PC-9 (cell line): ENCODE data around the gene SLC6A4. TPM values are rescaled to one million over a fixed set of nuclear protein-coding genes. Genes with fewer than 3 reads are reported as not detected.

Source experiments
- BruUV-seq: library from RNA; stranded (reverse); fragments of 400-500 nt; replicated peaks from 2 replicates; lab custom pipeline; 2021; lab: Mats Ljungman, UMichigan
- CTCF ChIA-PET: fragments of 300-600 bp; sonication (Branson Sonifier 250); formaldehyde crosslinking; loops from one replicate; lab custom pipeline; 2022; ENCODE audit warnings: antibody characterized with exemption; lab: Charles Lee
- POLR2A ChIA-PET: fragments of 300-600 bp; sonication (Branson Sonifier 250); formaldehyde crosslinking; loops from one replicate; lab custom pipeline; 2022; ENCODE audit warnings: antibody characterized with exemption; ENCODE audit not compliant: unreplicated experiment; lab: Charles Lee
- DNase-seq, 2 experiments: peaks; one replicate each; pipeline versions ENCODE4 v3.0.0 to v3.0.0-alpha.2; 2015 to 2022; ENCODE audit warnings: mixed read lengths in 1 of 2
- H2AFZ ChIP-seq: fragments of 200-600 bp; sonication (generic); 2 replicates; pipeline ENCODE4 v1.8.1; 2017; ENCODE audit warnings: antibody characterized with exemption
- H3F3A ChIP-seq: fragments of 200-600 bp; sonication (generic); 2 replicates; pipeline ENCODE4 v1.8.1; 2017; ENCODE audit warnings: antibody characterized with exemption, mild to moderate bottlenecking, low read depth; ENCODE audit not compliant: insufficient read depth
- H3K27ac ChIP-seq: fragments of 200-600 bp; sonication (generic); 2 replicates; pipeline ENCODE4 v1.6.1; 2016; ENCODE audit warnings: mixed run types
- H3K27me3 ChIP-seq: fragments of 200-600 bp; sonication (generic); 2 replicates; pipeline ENCODE4 v1.6.1; 2016; ENCODE audit warnings: low read depth, mixed run types; ENCODE audit not compliant: insufficient read depth
- H3K36me3 ChIP-seq: fragments of 200-600 bp; sonication (generic); 2 replicates; pipeline ENCODE4 v1.6.1; 2016; ENCODE audit warnings: low read depth, mixed run types
- H3K4me1 ChIP-seq: fragments of 200-600 bp; sonication (generic); replicated peaks from 2 replicates; pipeline ENCODE4 v1.6.1; 2016; ENCODE audit warnings: mixed run types; ENCODE audit not compliant: insufficient read depth
- H3K4me2 ChIP-seq: fragments of 200-600 bp; sonication (generic); 2 replicates; pipeline ENCODE4 v1.6.1; 2017; ENCODE audit warnings: mixed run types
- H3K4me3 ChIP-seq: fragments of 200-600 bp; sonication (generic); 2 replicates; pipeline ENCODE4 v1.6.1; 2016; ENCODE audit warnings: mixed run types
- H3K79me2 ChIP-seq: fragments of 200-600 bp; sonication (generic); 2 replicates; pipeline ENCODE4 v1.6.1; 2017; ENCODE audit warnings: low read depth, mixed run types
- H3K9me2 ChIP-seq: fragments of 200-600 bp; sonication (generic); 2 replicates; pipeline ENCODE4 v1.8.1; 2017; ENCODE audit warnings: mild to moderate bottlenecking; ENCODE audit not compliant: insufficient read depth
- H3K9me3 ChIP-seq: fragments of 200-600 bp; sonication (generic); 2 replicates; pipeline ENCODE4 v1.8.1; 2016; ENCODE audit warnings: low read depth; ENCODE audit not compliant: insufficient read depth
- H4K20me1 ChIP-seq: fragments of 200-600 bp; sonication (generic); 2 replicates; pipeline ENCODE4 v1.8.1; 2017; ENCODE audit not compliant: insufficient read depth
- CTCF ChIP-seq: fragments of 200-600 bp; sonication (generic); conservative IDR thresholded peaks from 2 replicates; pipeline ENCODE4 v1.6.1; 2017; ENCODE audit warnings: mixed run types, antibody characterized with exemption, mild to moderate bottlenecking, moderate library complexity
- EZH2 ChIP-seq: fragments of 200-600 bp; sonication (generic); IDR thresholded peaks from 2 replicates; pipeline ENCODE4 v1.8.0; 2017; ENCODE audit warnings: antibody characterized with exemption, low read depth
- intact Hi-C: fragments of 100-400 bp; cut with micrococcal nuclease; formaldehyde crosslinking; loops from one replicate; pipeline ENCODE4 v1.10.0; 2022; ENCODE audit not compliant: unreplicated experiment
- total RNA-seq: library from RNA; stranded (reverse); gene quantifications from 2 replicates; pipeline ENCODE4 v1.2.3, GENCODE V29; 2021

SLC6A4 gene
- total RNA-seq, 1 experiment from 2014 or later = not detected

GRCh38 chr17:30220414-30220813 lies 15.1 kb downstream of the SLC6A4 start:
- peaks cover 21% of the 10 kb centered on the region for H3F3A ChIP-seq
- no peak for TF ChIP-seq EZH2
- no peak for TF ChIP-seq CTCF
- ChIA-PET CTCF (interaction anchor here (0.6 kb wide), 1 partner anchor 12 kb away, joined by 3 read pairs; no protein-coding TSS in a partner anchor), POLR2A (no interaction called here)
- DNase-seq = no peak
- no peak overlapping the region for H3K27ac ChIP-seq
- H3K9me2 ChIP-seq = no peaks in the 10 kb centered on the region
- intact Hi-C loops = no loop called here
- no peaks in the 10 kb centered on the region for H3K79me2 ChIP-seq
- peaks cover 19% of the 10 kb centered on the region for H3K4me1 ChIP-seq
- H2AFZ ChIP-seq = no peak overlapping the region
- no TSS peak for BruUV-seq
- no peaks in the 10 kb centered on the region for H3K36me3 ChIP-seq
- H3K4me3 ChIP-seq = no peak overlapping the region
- H3K4me2 ChIP-seq = no peak overlapping the region
- H4K20me1 ChIP-seq = no peaks in the 10 kb centered on the region
- no peaks in the 10 kb centered on the region for H3K9me3 ChIP-seq
- no peaks in the 10 kb centered on the region for H3K27me3 ChIP-seq

- Histone ChIP-seq H3K9me3 (no peaks in the 10 kb centered on the region), H3K4me1 (peaks cover 13% of the 10 kb centered on the region), H3K79me2 (no peaks in the 10 kb centered on the region), H3K9me2 (no peaks in the 10 kb centered on the region), H3K36me3 (no peaks in the 10 kb centered on the region), H3K27me3 (no peaks in the 10 kb centered on the region), H3K4me3 (no peak overlapping the region), H4K20me1 (no peaks in the 10 kb centered on the region), H3F3A (peaks cover 16% of the 10 kb centered on the region), H2AFZ (no peak overlapping the region), H3K27ac (no peak overlapping the region), H3K4me2 (no peak overlapping the region)
- POLR2A ChIA-PET = no interaction called here
- intact Hi-C loops = no loop called here
- CTCF ChIA-PET = no interaction called here
- DNase-seq = no peak
- no peak for TF ChIP-seq CTCF
- TF ChIP-seq EZH2 = no peak
- no TSS peak for BruUV-seq
These were observed 15.7 kb downstream of the SLC6A4 start for GRCh38 chr17:30219833-30220232.

- BruUV-seq = no TSS peak
- Histone ChIP-seq H3K4me3 (no peak overlapping the region), H2AFZ (no peak overlapping the region), H3K4me1 (peaks cover 8% of the 10 kb centered on the region), H4K20me1 (no peaks in the 10 kb centered on the region), H3K79me2 (no peaks in the 10 kb centered on the region), H3K4me2 (no peak overlapping the region), H3K27me3 (no peaks in the 10 kb centered on the region), H3F3A (peaks cover 10% of the 10 kb centered on the region), H3K36me3 (no peaks in the 10 kb centered on the region), H3K27ac (no peak overlapping the region), H3K9me2 (no peaks in the 10 kb centered on the region), H3K9me3 (no peaks in the 10 kb centered on the region)
- CTCF ChIA-PET = no interaction called here
- DNase-seq = no peak
- POLR2A ChIA-PET = no interaction called here
- TF ChIP-seq EZH2 (no peak), CTCF (no peak)
- intact Hi-C loops = no loop called here
These were observed 16.2 kb downstream of the SLC6A4 start for GRCh38 chr17:30219315-30219714.
